ENCODE measurements around the gene DPF3. TPM values are rescaled to one million over a fixed set of nuclear protein-coding genes. Genes with fewer than 3 reads are reported as not detected.

The DPF3 gene
- total RNA-seq, 1 donor from 2014 or later = 1.3 TPM

- H3K27me3 Mint-ChIP-seq (ENCODE audit: low read depth) = no peaks in the 10 kb centered on the region
- H3K36me3 Mint-ChIP-seq (ENCODE audit: low read depth) = no peaks in the 10 kb centered on the region
- H3K4me1 Mint-ChIP-seq = peaks cover 22% of the 10 kb centered on the region
- no peak for DNase-seq (ENCODE audit: low read depth, low spot score)
- no peaks in the 10 kb centered on the region for H3K9me3 Mint-ChIP-seq
- H3K27ac Mint-ChIP-seq (ENCODE audit: unreplicated experiment) = peak overlapping the region; percentile 31
- no peak overlapping the region for H3K4me3 Mint-ChIP-seq
- TF ChIP-seq CTCF (conservative IDR thresholded peaks at IDR 0.05) = no peak
Observed at GRCh38 chr14:72714871-72715214, 179.1 kb downstream of the DPF3 start.

- Mint-ChIP-seq H3K27me3 (ENCODE audit: low read depth) (no peaks in the 10 kb centered on the region), H3K27ac (ENCODE audit: unreplicated experiment) (peak overlapping the region; percentile 2), H3K4me1 (peaks cover 28% of the 10 kb centered on the region), H3K4me3 (no peak overlapping the region), H3K9me3 (no peaks in the 10 kb centered on the region), H3K36me3 (ENCODE audit: low read depth) (no peaks in the 10 kb centered on the region)
- no peak for DNase-seq (ENCODE audit: low read depth, low spot score)
- TF ChIP-seq CTCF (conservative IDR thresholded peaks at IDR 0.05) = no peak
Observed at GRCh38 chr14:72714094-72714493, 179.8 kb downstream of the DPF3 start.

GRCh38 chr14:72711936-72712335, 182.0 kb downstream of the DPF3 start:
- DNase-seq (ENCODE audit: low read depth, low spot score) = no peak
- peaks cover 42% of the 10 kb centered on the region for H3K4me1 Mint-ChIP-seq
- peak overlapping the region; percentile 44 for H3K27ac Mint-ChIP-seq (ENCODE audit: unreplicated experiment)
- peaks cover 4% of the 10 kb centered on the region for H3K9me3 Mint-ChIP-seq
- H3K36me3 Mint-ChIP-seq (ENCODE audit: low read depth) = no peaks in the 10 kb centered on the region
- H3K27me3 Mint-ChIP-seq (ENCODE audit: low read depth) = no peaks in the 10 kb centered on the region
- H3K4me3 Mint-ChIP-seq = no peak overlapping the region
- no peak for TF ChIP-seq CTCF (conservative IDR thresholded peaks at IDR 0.05)

- Mint-ChIP-seq H3K27me3 (ENCODE audit: low read depth) (no peaks in the 10 kb centered on the region), H3K4me3 (no peak overlapping the region), H3K27ac (ENCODE audit: unreplicated experiment) (peak overlapping the region; percentile 35), H3K9me3 (peaks cover 4% of the 10 kb centered on the region), H3K36me3 (ENCODE audit: low read depth) (no peaks in the 10 kb centered on the region), H3K4me1 (peaks cover 43% of the 10 kb centered on the region)
- no peak for DNase-seq (ENCODE audit: low read depth, low spot score)
- TF ChIP-seq CTCF (conservative IDR thresholded peaks at IDR 0.05) = no peak
Observed at GRCh38 chr14:72709916-72710611, 183.8 kb downstream of the DPF3 start.

GRCh38 chr14:72708708-72709475, 185.0 kb downstream of the DPF3 start:
- no peak for TF ChIP-seq CTCF (conservative IDR thresholded peaks at IDR 0.05)
- Mint-ChIP-seq H3K27ac (ENCODE audit: unreplicated experiment) (peak overlapping the region; percentile 98), H3K9me3 (peaks cover 4% of the 10 kb centered on the region), H3K4me1 (peaks cover 45% of the 10 kb centered on the region), H3K27me3 (ENCODE audit: low read depth) (no peaks in the 10 kb centered on the region), H3K4me3 (peak overlapping the region; percentile 59), H3K36me3 (ENCODE audit: low read depth) (no peaks in the 10 kb centered on the region)
- peak; percentile 47 for DNase-seq (ENCODE audit: low read depth, low spot score)
